Measurements from ENCODE around the gene BAIAP2L1.

- TF ChIP-seq CTCF (conservative IDR thresholded peaks at IDR 0.05 in 1 of 2, IDR thresholded peaks at IDR 0.05 in 1 of 2; ENCODE audit: low read depth in 1 of 2, low read length in 2 of 2) (no peak), EZH2 (IDR thresholded peaks at IDR 0.05; ENCODE audit: low read length, missing control alignments) (no peak)
Observed at GRCh38 chr7:98280296-98280695, 120.6 kb downstream of the BAIAP2L1 start.
